Activated CD4-positive, alpha-beta T cell treated with anti-CD3 and anti-CD28 coated beads, Interleukin-2, amount 50 U/mL, for 1 hour (primary cell): Measurements from ENCODE around the gene SLC30A4.
A peak's percentile ranks its signal among the peaks of the same experiment; 100 is the strongest.

Experiments
- DNase-seq: peaks from one replicate; pipeline ENCODE4 v3.0.0-alpha.2; 2020

SLC30A4 gene

GRCh38 chr15:45449916-45450867 is 72.4 kb downstream of the SLC30A4 start:
- no peak for DNase-seq

DNA sequence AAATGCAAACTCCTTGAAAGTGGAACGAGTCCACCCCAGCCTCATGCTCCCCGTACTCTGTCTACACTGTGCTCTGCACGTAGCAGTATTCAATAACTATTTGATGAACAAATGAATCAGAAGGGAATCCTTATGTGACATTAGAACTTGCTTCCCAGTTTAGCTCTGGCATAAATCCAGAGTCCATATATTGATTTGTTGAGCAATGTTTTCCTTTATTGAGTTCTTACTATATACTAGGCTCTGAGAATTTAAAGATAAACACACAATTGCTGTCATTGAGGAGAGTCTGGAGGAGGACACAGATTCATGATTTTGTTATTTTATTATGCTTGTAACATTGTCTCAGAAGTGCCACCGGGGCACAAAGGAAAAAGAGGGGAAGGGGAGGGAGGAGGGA is 73.2 kb downstream of the SLC30A4 start:
- DNase-seq = no peak

GRCh38 chr15:45448066-45448915 is 74.3 kb downstream of the SLC30A4 start:
- no peak for DNase-seq

DNA sequence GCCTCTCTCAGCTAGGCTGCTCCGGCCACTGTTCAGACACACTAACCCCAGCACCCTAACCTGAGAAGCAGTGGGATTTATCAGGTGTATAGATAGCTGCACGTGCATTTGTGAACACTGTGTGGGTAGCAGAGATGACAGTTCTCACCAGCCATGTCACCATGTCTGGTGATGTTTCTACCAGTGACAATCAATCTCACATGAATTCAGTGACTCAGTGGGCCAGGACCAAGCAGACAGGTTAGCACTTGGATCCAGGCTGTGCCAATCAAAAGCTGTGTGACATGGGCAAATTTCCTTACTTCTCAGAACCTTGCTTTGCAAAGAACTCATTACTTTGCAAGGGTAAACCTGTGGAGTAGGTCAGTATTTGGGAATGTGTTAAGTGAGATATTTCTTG is 78.9 kb downstream of the SLC30A4 start:
- DNase-seq = no peak

DNA sequence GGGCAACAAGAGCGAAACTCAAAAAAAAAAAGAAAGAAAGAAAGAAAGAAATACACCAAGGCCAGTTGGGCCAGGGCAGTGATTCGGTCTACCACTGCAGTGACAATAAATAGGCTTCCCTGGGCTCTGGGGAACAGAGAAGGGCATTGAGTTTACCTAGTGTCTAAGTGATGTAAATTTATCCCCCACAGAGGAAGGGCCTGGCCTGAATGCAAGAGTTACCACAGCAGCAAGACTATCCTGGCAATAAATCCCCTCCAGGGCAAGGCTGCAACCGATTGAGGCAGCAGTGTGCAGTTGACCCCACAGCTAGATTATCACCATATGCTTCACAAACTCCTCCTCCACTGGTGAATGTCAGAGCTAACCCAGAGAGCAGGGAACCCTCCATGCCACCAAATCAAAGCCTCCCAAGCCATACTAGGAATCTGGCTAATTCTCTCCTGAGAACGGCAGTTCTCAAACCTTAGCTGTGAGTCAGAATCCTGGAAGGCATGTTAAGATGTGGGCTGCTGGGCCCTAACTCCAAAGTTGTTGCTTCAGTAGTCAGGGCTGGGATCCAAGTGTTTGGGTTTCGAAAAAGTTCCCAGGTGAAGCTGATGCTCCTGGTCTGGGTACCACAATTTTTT is 79.9 kb downstream of the SLC30A4 start:
- DNase-seq = no peak

- DNase-seq = no peak
Measured at GRCh38 chr15:45441686-45442085, 80.9 kb downstream of the SLC30A4 start.

DNA sequence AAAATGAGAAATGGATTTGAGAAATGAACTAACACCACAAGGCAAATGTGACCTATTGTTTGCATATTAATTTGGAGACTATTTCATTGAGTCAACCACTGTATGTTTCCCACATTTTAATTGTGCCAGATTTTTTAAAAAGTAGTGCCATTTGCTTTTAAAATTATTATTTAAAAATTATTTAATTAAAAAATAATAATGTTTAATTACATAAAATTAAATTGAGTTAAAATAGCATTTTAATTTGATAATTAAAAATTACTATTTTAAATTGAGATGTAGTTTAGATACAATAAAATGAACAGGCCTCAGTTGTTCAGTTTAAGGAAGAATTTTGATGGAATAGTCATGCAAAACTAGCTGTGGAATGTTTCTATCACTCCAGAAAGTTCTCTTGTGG is 81.5 kb downstream of the SLC30A4 start:
- DNase-seq = no peak

DNA sequence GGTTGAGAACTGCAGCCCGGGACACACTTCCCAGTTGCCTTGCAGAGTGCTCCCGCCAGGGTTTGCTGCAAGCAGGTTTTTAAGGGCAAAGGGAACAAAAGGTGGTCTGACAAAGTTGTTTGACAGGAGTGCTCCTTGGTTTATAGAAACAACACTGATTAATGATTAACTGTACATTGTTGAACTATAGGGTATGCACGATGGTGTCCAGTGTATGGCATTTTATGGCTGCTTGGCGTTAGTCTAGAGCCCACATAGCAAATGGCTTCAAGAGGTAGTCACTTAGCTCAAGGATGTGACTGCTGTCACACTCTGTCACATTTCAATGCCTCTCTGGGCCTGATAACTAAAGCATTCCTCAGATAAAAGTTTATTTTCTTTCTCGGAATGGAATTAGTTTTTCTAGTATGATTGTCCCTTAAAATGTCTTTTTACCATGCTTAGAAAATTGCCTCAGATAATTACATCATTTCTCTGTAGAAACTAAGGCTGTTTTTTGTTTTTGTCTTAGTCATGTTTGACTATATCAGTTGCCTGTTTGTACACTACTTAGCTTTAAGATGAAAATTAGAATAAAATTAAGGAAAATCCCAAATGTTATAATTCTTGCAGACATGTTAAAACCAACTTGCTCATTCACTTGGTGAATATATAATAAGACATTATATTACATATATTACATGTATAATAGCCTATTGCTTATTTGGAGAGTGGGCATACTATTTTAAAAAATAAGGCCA is 82.9 kb downstream of the SLC30A4 start:
- no peak for DNase-seq

- DNase-seq = no peak
Measured at GRCh38 chr15:45435124-45435903, 87.2 kb downstream of the SLC30A4 start.

GRCh38 chr15:45434078-45434567 is 88.4 kb downstream of the SLC30A4 start:
- no peak for DNase-seq

- DNase-seq = no peak
Measured at GRCh38 chr15:45431511-45431910, 91.0 kb downstream of the SLC30A4 start.

DNA sequence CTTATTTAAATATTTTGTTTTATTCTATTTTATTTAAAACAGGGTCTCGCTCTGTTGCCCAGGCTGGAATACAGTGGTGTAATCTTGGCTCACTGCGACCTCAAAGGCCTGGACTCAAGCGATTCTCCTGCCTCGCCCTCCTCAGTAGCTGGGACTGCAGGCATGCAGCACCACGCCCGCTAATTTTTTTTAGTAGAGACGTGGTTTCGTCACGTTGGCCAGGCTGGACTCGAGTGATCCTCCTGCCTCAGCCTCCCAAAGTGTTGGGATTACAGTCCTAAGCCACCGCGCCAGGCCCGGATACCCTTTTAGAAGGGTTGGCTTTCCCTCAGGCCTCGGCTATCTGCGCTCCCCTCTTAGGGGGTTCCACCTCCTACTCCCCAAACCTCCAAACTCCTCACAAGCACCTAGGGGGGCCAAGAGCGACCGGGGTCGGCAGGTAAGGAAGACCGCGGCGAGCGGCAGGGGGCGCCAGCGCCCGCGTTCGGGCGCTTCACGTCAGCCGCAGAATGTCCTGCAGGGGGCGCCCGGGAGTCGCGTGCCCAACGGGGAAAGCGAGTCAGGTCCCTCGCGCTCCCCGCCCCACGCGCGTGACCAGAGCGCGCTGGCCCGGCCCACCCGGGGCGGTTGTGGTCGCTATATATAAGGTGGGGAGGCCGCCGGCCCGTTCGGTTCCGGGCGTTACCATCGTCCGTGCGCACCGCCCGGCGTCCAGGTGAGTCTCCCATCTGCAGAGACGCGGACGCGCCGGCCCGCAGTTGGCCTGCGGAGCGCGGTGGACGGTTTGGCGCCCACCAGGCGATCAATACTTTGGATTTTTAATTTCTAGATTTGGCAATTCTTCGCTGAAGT is 92.4 kb downstream of the SLC30A4 start:
- peak; percentile 87 for DNase-seq
